Dermis blood vessel endothelial cell (primary cell): ENCODE measurements around the gene NSG2. TPM values are rescaled to one million over a fixed set of nuclear protein-coding genes. Genes with fewer than 3 reads are reported as not detected.

ENCODE experiments used
- DNase-seq: peaks from one replicate; pipeline ENCODE4 v3.0.0; 2010
- total RNA-seq: library from RNA; depleted of rRNA; stranded (reverse); fragments of >200 nt; gene quantifications from 2 replicates; pipeline ENCODE4 v1.2.3, GENCODE V29; 2014

Gene NSG2
- total RNA-seq, 1 donor from 2014 or later = not detected

DNA sequence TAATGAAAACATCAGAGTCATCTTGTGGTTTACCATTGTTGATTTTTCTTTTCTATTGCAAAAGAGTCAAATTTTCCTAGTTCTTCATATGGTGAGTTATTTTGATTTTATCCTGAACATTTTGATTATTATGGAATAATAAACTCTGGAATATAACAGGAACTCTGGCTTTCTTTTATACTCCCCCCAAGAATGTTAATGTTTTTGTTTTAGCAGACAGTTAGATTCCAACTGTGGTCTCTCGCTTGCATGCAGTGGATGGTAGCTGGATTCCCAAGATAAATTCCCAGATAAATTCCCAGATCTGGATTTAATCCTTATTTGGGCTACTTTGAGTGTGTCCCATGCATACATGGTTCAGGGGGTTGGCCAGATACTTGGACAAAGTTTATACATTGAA is 109.8 kb downstream of the NSG2 start:
- DNase-seq = no peak

DNA sequence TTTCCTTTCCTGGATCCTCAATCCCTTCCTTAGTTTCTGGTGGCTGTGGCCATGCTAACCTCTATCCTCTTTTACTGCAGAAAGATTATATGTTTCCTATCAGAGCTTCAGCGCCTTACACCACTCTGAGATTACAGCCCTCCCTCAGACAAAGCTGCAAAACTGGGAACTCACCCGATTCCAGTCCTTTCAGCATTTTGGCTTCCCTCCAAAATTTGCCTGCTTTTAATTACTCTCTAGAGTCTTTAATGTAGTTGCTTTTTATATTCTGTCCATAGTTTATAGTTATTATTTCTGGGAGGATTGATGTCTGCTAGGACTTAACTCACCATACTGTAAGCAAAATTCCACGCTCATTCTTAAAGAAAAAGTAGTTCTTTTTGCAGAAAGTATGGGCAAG is 110.2 kb downstream of the NSG2 start:
- DNase-seq = no peak

DNA sequence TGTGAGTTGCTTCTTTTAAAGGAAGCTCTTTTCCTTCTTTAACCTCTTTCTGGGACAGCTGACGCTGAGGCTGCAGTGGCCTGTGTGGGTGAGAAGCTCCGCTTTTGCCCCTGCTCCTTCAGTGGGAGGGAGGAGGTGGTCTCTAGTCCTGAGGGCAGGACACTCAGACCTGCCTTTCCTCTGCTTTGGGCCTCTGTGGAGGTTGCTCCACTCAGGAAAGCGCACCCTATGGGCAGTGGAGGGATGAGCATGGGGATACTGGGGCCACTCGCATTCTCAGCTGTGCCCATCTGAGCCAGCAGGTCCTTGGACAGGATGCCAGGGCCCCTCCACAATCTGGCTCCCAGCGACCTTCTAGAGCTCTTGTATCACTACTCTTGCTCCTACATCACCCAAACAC is 111.5 kb downstream of the NSG2 start:
- no peak for DNase-seq

Other genes starting within 250 kb of the NSG2 start
- gene CPEB4, start 157.4 kb upstream of the NSG2 start, total RNA-seq = 16.8 and 18.0 TPM in 2 replicates
- not detected in 2 replicates for gene C5orf47, start 56.5 kb upstream of the NSG2 start, total RNA-seq